Common myeloid progenitor, CD34-positive (primary cell): ENCODE measurements around the gene MEIOB.

Experiments used
- CTCF ChIA-PET: fragments of 350-600 bp; sonication (Branson Sonifier 250); formaldehyde crosslinking; loops from one replicate; lab custom pipeline; 2021; ENCODE audit warnings: antibody characterized with exemption; lab: Charles Lee
- POLR2A ChIA-PET: fragments of 350-600 bp; sonication (Branson Sonifier 250); formaldehyde crosslinking; loops from one replicate; lab custom pipeline; 2021; ENCODE audit warnings: antibody characterized with exemption; lab: Charles Lee
- DNase-seq, 3 donors: peaks; one replicate each; pipeline versions ENCODE4 v3.0.0 to v3.0.0-alpha.2; 2013
- H3K27ac ChIP-seq, 2 experiments: 1 replicate in 1 of 2; 2 replicates in 1 of 2; pipeline ENCODE4 v1.7.0; 2013; ENCODE audit warnings: inconsistent platforms in 2 of 2, low read length in 2 of 2, mild to moderate bottlenecking in 2 of 2, low read depth in 1 of 2, moderate library complexity in 1 of 2; ENCODE audit not compliant: severe bottlenecking in 2 of 2, insufficient read depth in 1 of 2, poor library complexity in 1 of 2
- H3K27me3 ChIP-seq, 5 experiments: replicated peaks in 2 of 5; 1 replicate in 3 of 5; 2 replicates in 2 of 5; pipeline versions ENCODE4 v1.6.1 to v1.7.0; 2013; ENCODE audit warnings: low read length in 4 of 5, mild to moderate bottlenecking in 2 of 5, moderate library complexity in 2 of 5, inconsistent platforms in 1 of 5; ENCODE audit not compliant: insufficient read depth in 5 of 5, control insufficient read depth in 4 of 5
- H3K36me3 ChIP-seq, 4 experiments: 1 replicate in 2 of 4; 2 replicates in 2 of 4; pipeline versions ENCODE4 v1.6.1 to v1.7.0; 2013; ENCODE audit warnings: low read length in 3 of 4, control low read depth in 1 of 4, mild to moderate bottlenecking in 1 of 4; ENCODE audit not compliant: control insufficient read depth in 4 of 4, insufficient read depth in 4 of 4
- H3K4me1 ChIP-seq, 4 experiments: 1 replicate in 3 of 4; 2 replicates in 1 of 4; pipeline versions ENCODE4 v1.6.1 to v1.7.1; 2013; ENCODE audit warnings: low read length in 3 of 4, mild to moderate bottlenecking in 3 of 4, control low read depth in 1 of 4, inconsistent platforms in 1 of 4, moderate library complexity in 1 of 4; ENCODE audit not compliant: control insufficient read depth in 4 of 4, insufficient read depth in 4 of 4; ENCODE audit errors: control extremely low read depth in 1 of 4
- H3K4me3 ChIP-seq, 7 experiments: 1 replicate in 4 of 7; 2 replicates in 3 of 7; pipeline versions ENCODE4 v1.5.1 to v1.7.0; 2013; ENCODE audit warnings: mild to moderate bottlenecking in 7 of 7, low read length in 6 of 7, moderate library complexity in 6 of 7, inconsistent platforms in 2 of 7, low read depth in 2 of 7, control low read depth in 1 of 7; ENCODE audit not compliant: insufficient read depth in 4 of 7, control insufficient read depth in 1 of 7; ENCODE audit errors: extremely low read depth in 1 of 7
- H3K9me3 ChIP-seq, 5 experiments: 1 replicate in 4 of 5; 2 replicates in 1 of 5; pipeline versions ENCODE4 v1.6.1 to v1.7.1; 2013; ENCODE audit warnings: low read length in 4 of 5, mild to moderate bottlenecking in 2 of 5, inconsistent platforms in 1 of 5, low read depth in 1 of 5, moderate library complexity in 1 of 5; ENCODE audit not compliant: control insufficient read depth in 4 of 5, insufficient read depth in 2 of 5; ENCODE audit errors: control extremely low read depth in 1 of 5
- WGBS: methylation state at CpG from one replicate; pipeline ENCODE4 v1.1.5; 2013; ENCODE audit not compliant: insufficient coverage; 5-methylcytosine and 5-hydroxymethylcytosine counted together

The MEIOB gene

DNA sequence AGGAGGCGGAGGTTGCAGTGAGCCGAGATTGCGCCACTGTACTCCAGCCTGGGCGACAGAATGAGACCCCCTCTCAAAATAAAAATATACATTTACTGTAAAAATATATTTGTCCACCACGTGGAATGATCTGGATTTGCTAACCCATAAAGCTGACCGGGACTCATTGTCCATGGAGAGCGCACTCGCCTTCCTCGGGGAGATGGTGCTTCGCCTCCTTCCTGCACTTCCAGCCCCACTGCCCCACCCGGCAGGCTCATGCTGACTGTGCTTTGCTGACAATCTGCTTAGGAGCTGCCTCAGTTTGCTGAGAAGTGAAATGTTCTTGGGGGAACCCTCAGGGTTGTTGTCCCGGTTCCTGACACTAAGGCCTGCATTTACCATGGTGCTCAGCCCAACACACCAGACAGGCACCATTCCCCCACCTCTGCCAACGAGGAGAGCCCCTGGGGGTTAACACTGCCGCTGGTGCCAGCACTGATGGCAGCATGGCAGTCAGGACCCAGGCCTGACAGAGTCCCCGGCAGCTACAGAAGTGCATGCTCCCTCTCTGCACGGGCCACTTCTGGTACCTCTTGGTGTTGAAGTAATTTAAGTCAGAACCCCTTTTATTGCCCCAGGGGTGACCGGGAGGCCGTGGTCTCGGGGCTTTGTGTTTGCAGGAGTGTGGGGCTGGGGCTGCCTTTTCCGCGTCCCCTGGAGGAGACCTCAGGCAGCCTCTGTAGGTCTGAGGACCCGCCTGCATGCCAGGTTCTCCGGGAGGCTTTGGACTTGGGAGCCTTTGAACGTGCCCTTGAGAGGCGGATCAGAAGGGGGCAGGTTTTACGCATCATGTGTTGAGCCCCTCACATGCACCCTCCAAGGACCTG, 86.8 kb downstream of the MEIOB start:
- Histone ChIP-seq H3K4me3 (no peak overlapping the region), H3K36me3 (peaks cover 0 to 53% (median 34%) of the 10 kb centered on the region in 4 experiments), H3K27me3 (no peaks in the 10 kb centered on the region), H3K4me1 (peaks cover 0 to 22% (median 21%) of the 10 kb centered on the region in 4 experiments), H3K9me3 (no peaks in the 10 kb centered on the region), H3K27ac (no peak overlapping the region)
- 96% methylated on average over 22 of the region's 26 CpGs for WGBS
- POLR2A ChIA-PET, result no interaction called here
- CTCF ChIA-PET, result interaction anchor here (1.1 kb wide), 1 partner anchor 166 kb away, joined by 3 read pairs; no protein-coding TSS in a partner anchor
- no peak for DNase-seq
